ENCODE data around the gene NUDT17. TPM values are rescaled to one million over a fixed set of nuclear protein-coding genes. Genes with fewer than 3 reads are reported as not detected.

Gene NUDT17
- total and polyA plus RNA-seq, 2 of the 8 experiments (the other 6 are each of a cell fraction or from before 2014, with no cell fraction given): 2.7 to 4.1 TPM

DNA sequence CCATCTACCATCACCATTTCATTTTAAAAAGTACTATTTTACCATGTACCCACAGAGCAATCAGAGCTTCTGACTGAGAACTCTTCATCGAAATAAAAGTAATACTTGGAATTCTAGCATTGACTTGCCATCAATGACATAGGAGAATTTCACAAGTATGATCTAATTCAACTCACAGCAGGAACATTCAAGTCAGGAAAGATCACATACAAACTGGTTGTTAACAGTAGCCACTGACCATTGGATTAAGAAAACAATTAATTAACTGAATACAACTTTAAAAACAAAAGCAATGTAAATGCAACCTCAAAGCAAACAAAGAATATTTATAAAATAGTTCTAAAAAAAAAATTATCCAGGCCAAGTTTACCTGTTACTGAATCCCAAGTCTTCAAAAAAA is 40.4 kb upstream of the NUDT17 start:
- H3K18ac ChIP-seq (ENCODE audit: extremely low read depth, low read length): no peak overlapping the region
- no peak overlapping the region for H2BK5ac ChIP-seq (ENCODE audit: low read depth, low read length)
- H3K4ac ChIP-seq (replicated peaks; ENCODE audit: insufficient read length, low read depth, low read length): no peak overlapping the region
- no peaks in the 10 kb centered on the region for H3K36me3 ChIP-seq (ENCODE audit: control insufficient read depth in 2 of 4, insufficient read depth in 4 of 4, low read length in 3 of 4)
- H3K4me1 ChIP-seq (replicated peaks in 1 of 4; ENCODE audit: control insufficient read depth in 3 of 4, insufficient read depth in 4 of 4, low read length in 3 of 4): peaks cover 0 to 8% (median 1%) of the 10 kb centered on the region in 4 experiments; a peak in 4 of 7 replicates
- H2AFZ ChIP-seq (ENCODE audit: low read length): no peak overlapping the region
- no peak overlapping the region for H3K27ac ChIP-seq (ENCODE audit: low read depth, low read length)
- no peaks in the 10 kb centered on the region for H3K27me3 ChIP-seq (replicated peaks in 1 of 4; ENCODE audit: control insufficient read depth in 3 of 4, extremely low read depth in 1 of 4, insufficient read depth in 3 of 4, low read length in 3 of 4)
- no peaks in the 10 kb centered on the region for H3K9me3 ChIP-seq (ENCODE audit: insufficient read depth in 2 of 2, low read depth in 1 of 2, low read length in 1 of 2)
- no peak for DNase-seq (ENCODE audit: low read depth in 1 of 2, low spot score in 2 of 2)
- no peak overlapping the region for H3K56ac ChIP-seq (replicated peaks; ENCODE audit: insufficient read length, low read depth, low read length)
- no peak overlapping the region for H4K5ac ChIP-seq (ENCODE audit: insufficient read length, low read depth, low read length)
- TF ChIP-seq EP300 (IDR thresholded peaks at IDR 0.05; ENCODE audit: borderline replicate concordance in 1 of 2, low read depth in 2 of 2, low read length in 2 of 2) (no peak), EZH2 (IDR thresholded peaks at IDR 0.05; ENCODE audit: low read depth, low read length, severe bottlenecking) (no peak), KDM1A (IDR thresholded peaks at IDR 0.05; ENCODE audit: borderline replicate concordance, low read length) (no peak), CTBP2 (IDR thresholded peaks at IDR 0.05; ENCODE audit: borderline replicate concordance, insufficient read depth, insufficient read length, low read length) (no peak), NANOG (IDR thresholded peaks at IDR 0.05; ENCODE audit: insufficient read depth, low read depth, low read length, poor library complexity, severe bottlenecking) (no peak), PHF8 (conservative IDR thresholded peaks at IDR 0.05; ENCODE audit: low read depth, low read length) (no peak), GTF2F1 (IDR thresholded peaks at IDR 0.05; ENCODE audit: borderline replicate concordance, low read depth, low read length) (no peak), SIX5 (IDR thresholded peaks at IDR 0.05; ENCODE audit: low read depth, low read length) (no peak), KDM5A (IDR thresholded peaks at IDR 0.05; ENCODE audit: low read length) (no peak)
- TF ChIP-seq, protein P1, sequence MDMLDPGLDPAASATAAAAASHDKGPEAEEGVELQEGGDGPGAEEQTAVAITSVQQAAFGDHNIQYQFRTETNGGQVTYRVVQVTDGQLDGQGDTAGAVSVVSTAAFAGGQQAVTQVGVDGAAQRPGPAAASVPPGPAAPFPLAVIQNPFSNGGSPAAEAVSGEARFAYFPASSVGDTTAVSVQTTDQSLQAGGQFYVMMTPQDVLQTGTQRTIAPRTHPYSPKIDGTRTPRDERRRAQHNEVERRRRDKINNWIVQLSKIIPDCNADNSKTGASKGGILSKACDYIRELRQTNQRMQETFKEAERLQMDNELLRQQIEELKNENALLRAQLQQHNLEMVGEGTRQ (IDR thresholded peaks at IDR 0.05; ENCODE audit: low read length): no peak
- no peak overlapping the region for H4K91ac ChIP-seq (replicated peaks; ENCODE audit: insufficient read length, low read length)
- ChIA-PET CTCF (ENCODE audit: partially characterized antibody) (no interaction called here), POLR2A (ENCODE audit: partially characterized antibody) (interaction anchor here (1.7 kb wide), 1 partner anchor 19 kb away, joined by 6 read pairs; the partner anchor contains the start of genes POLR3C and RNF115)
- no peak overlapping the region for H2BK12ac ChIP-seq (ENCODE audit: low read depth, low read length)
- no peak overlapping the region for H3K23ac ChIP-seq (ENCODE audit: insufficient read length)
- peaks cover 0 to 2% of the 10 kb centered on the region in 2 experiments for H4K20me1 ChIP-seq (replicated peaks in 1 of 2; ENCODE audit: control insufficient read depth in 1 of 2, insufficient read depth in 2 of 2, low read length in 2 of 2)
- no peak overlapping the region for H2AK5ac ChIP-seq (ENCODE audit: low read depth, low read length)
- no peak overlapping the region for H2BK120ac ChIP-seq (replicated peaks; ENCODE audit: low read depth, low read length)
- H3K14ac ChIP-seq (ENCODE audit: insufficient read length): no peak overlapping the region
- FAIRE-seq: no peak
- no peak overlapping the region for H2BK15ac ChIP-seq (ENCODE audit: low read length)
- H3K4me3 ChIP-seq (ENCODE audit: extremely low read depth in 1 of 4, insufficient read depth in 2 of 4, low read depth in 3 of 4, low read length in 4 of 4): no peak overlapping the region
- no peak overlapping the region for H3K9ac ChIP-seq (replicated peaks in 1 of 4; ENCODE audit: extremely low read depth in 1 of 4, low read depth in 3 of 4, low read length in 3 of 4)
- H3K79me2 ChIP-seq (ENCODE audit: control insufficient read depth in 1 of 2, insufficient read depth in 2 of 2, low read length in 2 of 2): peaks cover 0 to 26% of the 10 kb centered on the region in 2 experiments; a peak in 2 of 4 replicates
- H3K79me1 ChIP-seq (ENCODE audit: low read depth, low read length): peaks cover 5% of the 10 kb centered on the region; the same call in 1 of the 2 replicates
- no peak overlapping the region for H4K8ac ChIP-seq (ENCODE audit: extremely low read depth, insufficient read depth, low read length)
- no peaks in the 10 kb centered on the region for H3K23me2 ChIP-seq (ENCODE audit: low read depth, low read length)
- H2BK20ac ChIP-seq (ENCODE audit: low read length): no peak overlapping the region
- no peak overlapping the region for H3K4me2 ChIP-seq (ENCODE audit: insufficient read depth in 1 of 2, low read depth in 2 of 2, low read length in 2 of 2)
- WGBS, 2 experiments (ENCODE audit: extremely low coverage in 1 of 2, insufficient coverage in 1 of 2, insufficient read length in 1 of 2, insufficient replicate concordance in 2 of 2, low coverage in 1 of 2, low lambda C conversion rate in 2 of 2, missing lambda C conversion rate in 1 of 2): 71% methylated on average over 1 of the region's 1 CpG; no CpG with 5 or more reads in 1 of the 2 experiments
